HEK293T (cell line): ENCODE measurements around the gene CAMK2D.

ENCODE experiments used
- CTCF ChIA-PET: fragments of 350-600 bp; formaldehyde crosslinking; extraction: SDS; loops from one replicate; lab custom pipeline; 2021; ENCODE audit warnings: antibody characterized with exemption, inconsistent platforms; lab: Yijun Ruan, JAX
- POLR2A ChIA-PET: fragments of 350-600 bp; formaldehyde crosslinking; extraction: SDS; loops from one replicate; lab custom pipeline; 2020; ENCODE audit warnings: antibody characterized with exemption, inconsistent platforms; lab: Yijun Ruan, JAX
- DNase-seq: peaks from one replicate; pipeline ENCODE4 v3.0.0; 2012; ENCODE audit warnings: mixed read lengths; ENCODE audit errors: extremely low spot score
- ARNT ChIP-seq: fragments of 450-650 bp; IDR thresholded peaks from 2 replicates; pipeline ENCODE4 v1.6.1; 2017; ENCODE audit warnings: mild to moderate bottlenecking
- BHLHE40 ChIP-seq: fragments of 450-650 bp; IDR thresholded peaks from 2 replicates; pipeline ENCODE4 v1.6.1; 2016; ENCODE audit warnings: mild to moderate bottlenecking, moderate library complexity, borderline replicate concordance
- CTBP1 ChIP-seq: fragments of 450-650 bp; IDR thresholded peaks from 2 replicates; pipeline ENCODE4 v1.6.1; 2016; ENCODE audit warnings: borderline replicate concordance
- ELF4 ChIP-seq: fragments of 450-650 bp; IDR thresholded peaks from 2 replicates; pipeline ENCODE4 v1.6.1; 2017; ENCODE audit warnings: antibody characterized with exemption
- FOXA1 ChIP-seq: fragments of 450-650 bp; IDR thresholded peaks from 2 replicates; pipeline ENCODE4 v1.6.1; 2016; ENCODE audit warnings: mild to moderate bottlenecking
- FOXK2 ChIP-seq: fragments of 450-650 bp; IDR thresholded peaks from 2 replicates; pipeline ENCODE4 v1.6.1; 2016; ENCODE audit warnings: mild to moderate bottlenecking
- FOXM1 ChIP-seq: fragments of 450-650 bp; IDR thresholded peaks from 2 replicates; pipeline ENCODE4 v1.6.1; 2017; ENCODE audit warnings: mild to moderate bottlenecking, borderline replicate concordance
- HDGF ChIP-seq: fragments of 450-650 bp; IDR thresholded peaks from 2 replicates; pipeline ENCODE4 v1.6.1; 2017; ENCODE audit warnings: antibody characterized with exemption, borderline replicate concordance
- L3MBTL2 ChIP-seq: fragments of 450-650 bp; conservative IDR thresholded peaks from 2 replicates; pipeline ENCODE4 v1.6.1; 2016; ENCODE audit warnings: mild to moderate bottlenecking
- LEF1 ChIP-seq: fragments of 450-650 bp; IDR thresholded peaks from 2 replicates; pipeline ENCODE4 v1.6.1; 2017; ENCODE audit warnings: mild to moderate bottlenecking, borderline replicate concordance
- NFRKB ChIP-seq: fragments of 450-650 bp; IDR thresholded peaks from 2 replicates; pipeline ENCODE4 v1.6.1; 2016; ENCODE audit warnings: mild to moderate bottlenecking, moderate library complexity
- PKNOX1 ChIP-seq: fragments of 450-650 bp; IDR thresholded peaks from 2 replicates; pipeline ENCODE4 v1.6.1; 2016
- SP1 ChIP-seq: fragments of 450-650 bp; IDR thresholded peaks from 2 replicates; pipeline ENCODE4 v1.6.1; 2017
- SUZ12 ChIP-seq: fragments of 450-650 bp; IDR thresholded peaks from 2 replicates; pipeline ENCODE4 v1.6.1; 2016; ENCODE audit warnings: mild to moderate bottlenecking
- TARDBP ChIP-seq: fragments of 450-650 bp; IDR thresholded peaks from 2 replicates; pipeline ENCODE4 v1.6.1; 2016
- ZNF384 ChIP-seq: fragments of 450-650 bp; IDR thresholded peaks from 2 replicates; pipeline ENCODE4 v1.6.1; 2016

Gene CAMK2D

GRCh38 chr4:113474017-113474416 is 287.5 kb downstream of the CAMK2D start:
- TF ChIP-seq NFRKB = no peak
- TF ChIP-seq CTBP1 = no peak
- TF ChIP-seq ELF4 = no peak
- TF ChIP-seq FOXA1 = no peak
- TF ChIP-seq FOXK2 = no peak
- ChIA-PET POLR2A (no interaction called here), CTCF (no interaction called here)
- no peak for DNase-seq

GRCh38 chr4:113472864-113473263 is 288.7 kb downstream of the CAMK2D start:
- no peak for DNase-seq
- ChIA-PET POLR2A (no interaction called here), CTCF (no interaction called here)
- TF ChIP-seq PKNOX1 = no peak
- TF ChIP-seq FOXK2 = no peak
- no peak for TF ChIP-seq SUZ12
- TF ChIP-seq BHLHE40 = no peak
- no peak for TF ChIP-seq ZNF384
- no peak for TF ChIP-seq HDGF
- no peak for TF ChIP-seq FOXA1
- no peak for TF ChIP-seq NFRKB
- TF ChIP-seq FOXM1 = no peak
- no peak for TF ChIP-seq TARDBP
- no peak for TF ChIP-seq LEF1
- no peak for TF ChIP-seq L3MBTL2
- no peak for TF ChIP-seq CTBP1
- TF ChIP-seq ELF4 = no peak
- no peak for TF ChIP-seq ARNT
- no peak for TF ChIP-seq SP1

DNA sequence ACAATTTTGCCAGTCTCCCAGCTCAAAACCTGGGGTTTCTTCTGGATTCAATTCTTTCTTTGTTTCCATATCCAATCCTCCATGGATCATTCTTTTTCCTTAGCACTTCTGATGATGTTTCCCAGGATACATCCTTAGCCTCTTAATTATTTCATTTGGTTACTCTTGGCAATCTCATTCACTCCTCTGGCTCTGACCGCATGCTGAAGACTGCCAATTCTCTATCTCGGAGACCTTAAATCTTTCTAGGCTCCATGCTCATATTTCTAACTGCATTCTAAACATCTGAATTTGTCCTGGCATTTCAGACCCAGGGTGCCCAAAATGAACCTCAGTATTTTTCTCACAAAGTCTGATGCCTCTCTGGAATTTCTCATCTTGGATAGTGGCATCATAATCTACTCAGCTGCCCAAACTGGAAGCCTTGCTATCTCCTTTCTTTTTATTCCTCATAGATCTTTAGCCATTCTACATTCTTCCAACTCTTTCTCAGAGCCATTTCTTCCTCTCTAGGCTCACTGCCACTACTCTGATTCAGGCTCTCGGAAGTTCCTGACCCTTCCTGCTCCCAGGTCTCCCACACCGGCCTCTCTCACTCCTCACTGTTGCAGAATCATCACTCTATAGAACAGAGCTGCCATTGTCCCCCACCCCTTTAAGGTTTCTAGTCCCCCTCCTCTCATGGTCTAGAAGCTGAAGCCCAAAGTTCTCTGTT is 290.2 kb downstream of the CAMK2D start:
- ChIA-PET POLR2A (no interaction called here), CTCF (interaction anchor here (0.7 kb wide), 1 partner anchor 543 kb away, joined by 3 read pairs; no protein-coding TSS in a partner anchor)
- no peak for DNase-seq
- TF ChIP-seq ZNF384 = no peak
- no peak for TF ChIP-seq ARNT
- no peak for TF ChIP-seq FOXA1
- no peak for TF ChIP-seq CTBP1
- no peak for TF ChIP-seq BHLHE40
- TF ChIP-seq NFRKB = no peak
- TF ChIP-seq L3MBTL2 = no peak
- TF ChIP-seq FOXK2 = no peak
- no peak for TF ChIP-seq SUZ12
- no peak for TF ChIP-seq SP1
- TF ChIP-seq TARDBP = no peak
- no peak for TF ChIP-seq FOXM1
- no peak for TF ChIP-seq HDGF

DNA sequence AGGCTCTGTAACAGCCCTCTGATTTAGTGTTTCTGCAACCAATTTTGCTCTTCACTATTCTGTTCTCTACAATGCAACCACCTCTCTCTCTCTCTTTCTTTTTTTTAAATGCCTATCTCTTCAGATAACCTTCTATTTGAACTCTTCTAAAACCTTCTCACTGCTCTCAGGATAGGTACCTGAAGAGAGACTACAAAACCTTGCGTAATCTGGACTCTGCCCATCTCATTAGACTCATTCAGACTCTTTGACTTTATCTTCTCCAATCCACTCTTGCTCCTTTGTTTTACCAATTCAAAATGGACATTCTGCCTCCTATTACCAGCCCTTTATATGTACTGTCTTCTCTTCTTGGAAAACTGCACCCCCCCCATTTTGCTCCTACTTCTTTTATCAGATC is 291.6 kb downstream of the CAMK2D start:
- no peak for TF ChIP-seq SP1
- no peak for TF ChIP-seq FOXA1
- TF ChIP-seq BHLHE40 = no peak
- no peak for TF ChIP-seq ARNT
- TF ChIP-seq NFRKB = no peak
- no peak for TF ChIP-seq ZNF384
- TF ChIP-seq FOXK2 = no peak
- no peak for DNase-seq
- CTCF ChIA-PET = no interaction called here
- POLR2A ChIA-PET = no interaction called here

DNA sequence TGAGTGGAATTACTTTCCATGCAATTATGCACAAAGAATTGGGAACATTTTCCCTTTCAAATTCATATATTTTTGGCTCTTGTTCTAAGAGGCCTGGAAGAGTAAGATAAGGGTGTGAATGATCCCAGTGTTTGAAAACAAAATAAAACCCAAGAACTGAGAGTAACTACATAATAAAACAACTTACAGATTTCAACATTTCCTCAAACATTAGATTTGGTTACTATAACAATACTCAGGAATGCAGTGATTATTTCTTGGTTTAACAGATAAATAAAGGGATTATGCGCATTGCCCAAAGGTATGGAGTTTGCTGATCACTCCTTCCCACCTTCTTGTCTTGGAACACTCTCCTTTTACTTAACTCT is 292.5 kb downstream of the CAMK2D start:
- POLR2A ChIA-PET = no interaction called here
- TF ChIP-seq SP1 (no peak), TARDBP (no peak), SUZ12 (no peak), FOXA1 (no peak), CTBP1 (no peak), PKNOX1 (no peak), L3MBTL2 (no peak), NFRKB (no peak), BHLHE40 (no peak), ELF4 (no peak), LEF1 (no peak), ARNT (no peak), FOXK2 (no peak), HDGF (no peak), FOXM1 (no peak), ZNF384 (no peak)
- CTCF ChIA-PET = no interaction called here
- no peak for DNase-seq

GRCh38 chr4:113468165-113469022 is 293.1 kb downstream of the CAMK2D start:
- peak; percentile 7 for DNase-seq
- no peak for TF ChIP-seq CTBP1
- no peak for TF ChIP-seq NFRKB
- no peak for TF ChIP-seq ARNT
- TF ChIP-seq PKNOX1 = no peak
- TF ChIP-seq FOXM1 = no peak
- no peak for TF ChIP-seq ELF4
- no peak for TF ChIP-seq L3MBTL2
- TF ChIP-seq SUZ12 = no peak
- TF ChIP-seq SP1 = no peak
- no peak for TF ChIP-seq FOXA1
- no peak for TF ChIP-seq LEF1
- no peak for TF ChIP-seq FOXK2
- TF ChIP-seq ZNF384 = no peak
- no peak for TF ChIP-seq TARDBP
- TF ChIP-seq HDGF = no peak
- no peak for TF ChIP-seq BHLHE40
- POLR2A ChIA-PET = interaction anchor here (0.9 kb wide), 1 partner anchor 73 kb away, joined by 3 read pairs; no protein-coding TSS in a partner anchor
- CTCF ChIA-PET = no interaction called here
